MCF 10A (cell line): ENCODE measurements around the gene H6PD. TPM values are rescaled to one million over a fixed set of nuclear protein-coding genes. Genes with fewer than 3 reads are reported as not detected.

Experiments
- BruUV-seq: library from RNA; stranded (reverse); fragments of 400-500 nt; replicated peaks from 2 replicates; lab custom pipeline; 2021; lab: Mats Ljungman, UMichigan
- CTCF ChIA-PET: fragments of 300-600 bp; sonication (Branson Sonifier 250); formaldehyde crosslinking; extraction: SDS; loops from one replicate; lab custom pipeline; 2021; ENCODE audit warnings: antibody characterized with exemption, inconsistent platforms; lab: Yijun Ruan, JAX
- POLR2A ChIA-PET: fragments of 300-600, 350-650 bp; sonication (Branson Sonifier 250); formaldehyde crosslinking; extraction: SDS; loops from one replicate; lab custom pipeline; 2020; ENCODE audit warnings: antibody characterized with exemption, inconsistent platforms; lab: Yijun Ruan, JAX
- DNase-seq: peaks from one replicate; pipeline ENCODE4 v3.0.0-alpha.2; 2018; ENCODE audit not compliant: unreplicated experiment
- H3K27ac Mint-ChIP-seq: one replicate; pipeline ENCODE4 v1.8.0; 2022; ENCODE audit warnings: mild to moderate bottlenecking, low read depth, mixed read lengths; ENCODE audit not compliant: unreplicated experiment
- H3K27me3 Mint-ChIP-seq: one replicate; pipeline ENCODE4 v1.8.0; 2022; ENCODE audit warnings: mixed read lengths; ENCODE audit not compliant: insufficient read depth, unreplicated experiment
- H3K36me3 Mint-ChIP-seq: one replicate; pipeline ENCODE4 v1.8.0; 2022; ENCODE audit warnings: mild to moderate bottlenecking, moderate library complexity, mixed read lengths; ENCODE audit not compliant: insufficient read depth, unreplicated experiment
- H3K4me1 Mint-ChIP-seq: one replicate; pipeline ENCODE4 v1.8.0; 2022; ENCODE audit warnings: mixed read lengths; ENCODE audit not compliant: insufficient read depth, unreplicated experiment
- H3K4me3 Mint-ChIP-seq: one replicate; pipeline ENCODE4 v1.8.0; 2022; ENCODE audit warnings: mild to moderate bottlenecking, moderate library complexity, mixed read lengths; ENCODE audit not compliant: unreplicated experiment
- H3K9me3 Mint-ChIP-seq: one replicate; pipeline ENCODE4 v1.8.0; 2022; ENCODE audit warnings: mixed read lengths; ENCODE audit not compliant: unreplicated experiment
- intact Hi-C: fragments of 100-400 bp; cut with micrococcal nuclease; formaldehyde crosslinking; loops from 2 replicates; pipeline ENCODE4 v1.14.1; 2022
- total RNA-seq: library from RNA; stranded (reverse); gene quantifications from 2 replicates; pipeline ENCODE4 v1.2.3, GENCODE V29; 2022
- TF ChIP-seq, protein P1 (sequence below): fragments of 200-600 bp; IDR thresholded peaks from one replicate; pipeline ENCODE4 v1.8.0; 2022; ENCODE audit warnings: antibody characterized with exemption, mild to moderate bottlenecking; ENCODE audit not compliant: unreplicated experiment

The H6PD gene
- total RNA-seq, 1 experiment from 2014 or later: 23.6 TPM

DNA sequence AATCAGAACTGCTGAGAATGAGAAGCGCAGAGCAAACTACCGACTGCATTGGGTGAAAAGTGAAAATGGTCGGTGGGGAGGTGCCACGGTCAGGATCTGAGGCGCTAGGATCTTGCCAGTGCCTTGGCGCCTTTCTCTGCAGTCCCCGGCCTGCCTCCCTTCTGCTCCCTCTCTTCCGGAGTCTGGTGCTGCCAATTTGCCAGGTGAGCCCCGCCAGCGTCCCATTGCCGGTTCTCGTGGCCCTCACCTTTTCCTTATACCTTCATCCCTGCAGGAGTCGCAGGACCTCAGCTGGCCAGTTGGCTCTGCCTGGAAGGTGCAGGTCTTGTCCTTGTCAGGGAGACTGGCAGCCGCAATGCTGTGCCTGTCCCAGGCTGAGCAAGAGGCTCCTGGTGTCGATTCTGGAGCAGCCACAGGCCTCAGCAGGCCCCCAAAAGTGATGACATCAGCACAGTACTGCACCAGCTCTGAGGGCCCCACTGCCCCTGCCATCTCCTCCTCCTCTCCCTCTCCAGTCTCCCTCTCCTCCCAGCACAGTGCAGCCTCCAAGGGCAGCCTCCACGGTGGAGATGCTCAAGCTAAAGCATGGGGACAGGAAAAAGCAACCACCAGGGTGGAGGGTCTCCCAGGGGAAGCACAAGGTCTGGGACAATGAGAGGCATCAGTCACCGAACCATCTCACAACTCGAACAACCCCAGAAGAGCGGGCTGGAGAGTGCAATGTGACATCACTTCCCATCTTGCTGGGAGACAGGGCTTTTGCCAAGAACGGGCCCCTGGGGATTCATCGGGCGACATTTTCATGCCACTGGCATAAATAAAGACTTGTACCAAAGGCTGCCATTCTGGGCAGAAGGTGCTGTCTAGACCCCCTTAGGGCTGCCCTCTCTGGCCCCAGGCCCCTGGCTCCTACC lies 37.1 kb upstream of the H6PD start:
- DNase-seq: no peak
- Mint-ChIP-seq H3K36me3 (peaks cover under 1% of the 10 kb centered on the region), H3K9me3 (no peaks in the 10 kb centered on the region), H3K27me3 (no peaks in the 10 kb centered on the region), H3K4me1 (peaks cover 47% of the 10 kb centered on the region), H3K4me3 (no peak overlapping the region), H3K27ac (no peak overlapping the region)
- ChIA-PET CTCF (interaction anchor here (0.6 to 3.8 kb wide), 17 partner anchors 9 to 290 kb away, joined by 3 to 36 read pairs (median 3); no protein-coding TSS in a partner anchor), POLR2A (interaction anchor here (1.2 to 1.7 kb wide), 4 partner anchors 37 to 85 kb away, joined by 3 to 5 read pairs (median 3); partner anchors contain the start of gene H6PD)
- TF ChIP-seq, protein P1, sequence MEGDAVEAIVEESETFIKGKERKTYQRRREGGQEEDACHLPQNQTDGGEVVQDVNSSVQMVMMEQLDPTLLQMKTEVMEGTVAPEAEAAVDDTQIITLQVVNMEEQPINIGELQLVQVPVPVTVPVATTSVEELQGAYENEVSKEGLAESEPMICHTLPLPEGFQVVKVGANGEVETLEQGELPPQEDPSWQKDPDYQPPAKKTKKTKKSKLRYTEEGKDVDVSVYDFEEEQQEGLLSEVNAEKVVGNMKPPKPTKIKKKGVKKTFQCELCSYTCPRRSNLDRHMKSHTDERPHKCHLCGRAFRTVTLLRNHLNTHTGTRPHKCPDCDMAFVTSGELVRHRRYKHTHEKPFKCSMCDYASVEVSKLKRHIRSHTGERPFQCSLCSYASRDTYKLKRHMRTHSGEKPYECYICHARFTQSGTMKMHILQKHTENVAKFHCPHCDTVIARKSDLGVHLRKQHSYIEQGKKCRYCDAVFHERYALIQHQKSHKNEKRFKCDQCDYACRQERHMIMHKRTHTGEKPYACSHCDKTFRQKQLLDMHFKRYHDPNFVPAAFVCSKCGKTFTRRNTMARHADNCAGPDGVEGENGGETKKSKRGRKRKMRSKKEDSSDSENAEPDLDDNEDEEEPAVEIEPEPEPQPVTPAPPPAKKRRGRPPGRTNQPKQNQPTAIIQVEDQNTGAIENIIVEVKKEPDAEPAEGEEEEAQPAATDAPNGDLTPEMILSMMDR: no peak
- intact Hi-C loops: loop anchor here (5.0 kb wide), 1 partner anchor 70 kb away; the partner anchor contains the start of gene GPR157
- BruUV-seq: no TSS peak

GRCh38 chr1:9198538-9199361 lies 35.8 kb upstream of the H6PD start:
- DNase-seq: no peak
- Mint-ChIP-seq H3K4me1 (peaks cover 36% of the 10 kb centered on the region), H3K27ac (no peak overlapping the region), H3K9me3 (no peaks in the 10 kb centered on the region), H3K36me3 (no peaks in the 10 kb centered on the region), H3K27me3 (peaks cover 11% of the 10 kb centered on the region), H3K4me3 (no peak overlapping the region)
- ChIA-PET POLR2A (no interaction called here), CTCF (interaction anchor here (0.9 to 3.8 kb wide), 2 partner anchors 88 to 99 kb away, joined by 3 to 36 read pairs; no protein-coding TSS in a partner anchor)
- no TSS peak for BruUV-seq
- TF ChIP-seq, protein P1: no peak
- intact Hi-C loops: loop anchor here (5.0 kb wide), 1 partner anchor 71 kb away; the partner anchor contains the start of gene GPR157

DNA sequence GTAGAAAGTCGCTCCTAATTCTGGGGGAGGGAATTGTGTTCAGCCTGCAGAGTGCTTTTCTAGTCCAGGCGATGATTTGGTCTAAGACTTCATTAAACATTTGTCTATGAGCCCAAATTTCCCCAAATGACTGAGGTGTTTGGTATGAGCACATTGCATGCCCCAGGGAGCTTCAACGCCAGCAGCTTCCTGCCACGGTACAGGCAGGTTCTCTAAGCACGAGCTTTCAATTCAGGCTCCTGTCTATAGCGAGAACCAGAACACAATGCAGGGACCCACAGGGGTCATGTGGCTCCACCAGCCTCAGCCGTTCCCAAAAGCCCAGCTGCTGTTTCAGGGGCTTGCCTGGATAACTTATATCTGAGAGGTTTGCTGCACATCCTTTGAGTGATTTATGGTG lies 34.1 kb upstream of the H6PD start:
- H3K4me3 Mint-ChIP-seq: no peak overlapping the region
- H3K36me3 Mint-ChIP-seq: no peaks in the 10 kb centered on the region
- peak; percentile 58 for DNase-seq
- peaks cover 32% of the 10 kb centered on the region for H3K4me1 Mint-ChIP-seq
- TF ChIP-seq, protein P1: no peak
- H3K27me3 Mint-ChIP-seq: peaks cover 11% of the 10 kb centered on the region
- H3K9me3 Mint-ChIP-seq: no peaks in the 10 kb centered on the region
- ChIA-PET CTCF (interaction anchor here (0.5 to 2.7 kb wide), 8 partner anchors 19 to 373 kb away, joined by 3 to 16 read pairs (median 4); no protein-coding TSS in a partner anchor), POLR2A (interaction anchor here (1.0 to 1.9 kb wide), 4 partner anchors 35 to 370 kb away, joined by 3 to 15 read pairs (median 5); partner anchors contain the start of gene H6PD)
- BruUV-seq: no TSS peak
- intact Hi-C loops: no loop called here
- no peak overlapping the region for H3K27ac Mint-ChIP-seq
